Measurements from ENCODE around the gene ZNF777.
"Not testable (repeated sequence)": the region's sequence is repeated elsewhere in the genome, so short reads cannot be mapped to it uniquely, and the experiment has no call there.

The ZNF777 gene

GRCh38 chr7:149404825-149405224 lies 56.0 kb downstream of the ZNF777 start:
- DNase-seq: no peak

- no peak for DNase-seq
These were observed 56.5 kb downstream of the ZNF777 start for GRCh38 chr7:149404396-149404795.

GRCh38 chr7:149398195-149398820 lies 62.6 kb downstream of the ZNF777 start:
- DNase-seq: no peak

GRCh38 chr7:149397470-149398043 lies 63.3 kb downstream of the ZNF777 start:
- DNase-seq: no peak

- not testable (repeated sequence) for DNase-seq
These were observed 72.1 kb downstream of the ZNF777 start for GRCh38 chr7:149388550-149389335.

- not testable (repeated sequence) for DNase-seq
These were observed 74.3 kb downstream of the ZNF777 start for GRCh38 chr7:149386514-149386913.

- DNase-seq: no peak
These were observed 75.5 kb downstream of the ZNF777 start for GRCh38 chr7:149385195-149385950.

Data from activated CD4-positive, alpha-beta T cell treated with anti-CD3 and anti-CD28 coated beads, Interleukin-2, amount 50 U/mL, for 16 hours (primary cell).